Measurements from ENCODE around the gene FGF21.
A peak's percentile ranks its signal among the peaks of the same experiment; 100 is the strongest.

FGF21 gene

DNA sequence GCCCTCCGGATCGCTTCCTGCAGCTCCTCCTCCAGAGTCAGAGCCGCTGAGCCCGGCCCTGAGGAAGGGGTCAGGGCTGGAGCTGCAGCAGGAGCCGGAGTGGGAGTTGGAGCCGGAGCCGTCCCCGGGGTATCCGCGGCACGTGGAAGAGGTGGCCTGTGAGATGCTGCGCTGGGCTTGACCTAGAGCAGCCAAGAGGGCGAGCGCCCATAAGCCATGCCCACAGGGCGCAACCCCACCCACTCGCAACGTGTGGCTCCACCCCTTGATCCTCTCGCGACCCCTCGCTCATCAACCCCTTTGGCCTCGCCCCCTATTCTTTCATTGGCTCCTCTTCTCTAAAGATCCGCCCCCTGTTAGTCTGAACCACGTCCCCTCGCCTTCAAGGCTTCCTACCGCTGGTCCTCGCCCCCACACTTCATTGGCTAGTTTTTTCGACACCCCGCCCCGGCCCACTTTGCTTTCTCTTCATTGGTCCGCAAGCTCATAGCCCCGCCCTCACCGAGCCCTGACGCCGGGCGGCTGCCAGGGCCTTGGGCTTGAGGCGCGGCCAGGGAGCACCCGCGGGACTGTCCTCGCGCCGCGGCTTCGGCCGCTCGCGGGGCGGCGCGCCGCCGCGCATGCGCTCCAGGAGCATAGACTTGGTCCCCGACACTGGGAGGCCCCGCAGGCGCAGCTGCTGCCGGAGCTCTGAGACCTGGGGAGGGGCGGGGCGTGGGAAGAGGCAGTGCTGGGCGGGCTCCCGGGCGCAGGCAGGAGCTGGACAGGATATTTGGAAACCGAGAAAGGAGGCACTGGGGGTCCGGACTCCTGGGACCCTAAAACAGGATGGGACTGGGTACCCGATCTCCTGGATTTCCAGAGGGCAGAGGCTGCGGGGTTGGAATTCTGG lies 41.2 kb upstream of the FGF21 start (continued):
- TF ChIP-seq, protein P1, sequence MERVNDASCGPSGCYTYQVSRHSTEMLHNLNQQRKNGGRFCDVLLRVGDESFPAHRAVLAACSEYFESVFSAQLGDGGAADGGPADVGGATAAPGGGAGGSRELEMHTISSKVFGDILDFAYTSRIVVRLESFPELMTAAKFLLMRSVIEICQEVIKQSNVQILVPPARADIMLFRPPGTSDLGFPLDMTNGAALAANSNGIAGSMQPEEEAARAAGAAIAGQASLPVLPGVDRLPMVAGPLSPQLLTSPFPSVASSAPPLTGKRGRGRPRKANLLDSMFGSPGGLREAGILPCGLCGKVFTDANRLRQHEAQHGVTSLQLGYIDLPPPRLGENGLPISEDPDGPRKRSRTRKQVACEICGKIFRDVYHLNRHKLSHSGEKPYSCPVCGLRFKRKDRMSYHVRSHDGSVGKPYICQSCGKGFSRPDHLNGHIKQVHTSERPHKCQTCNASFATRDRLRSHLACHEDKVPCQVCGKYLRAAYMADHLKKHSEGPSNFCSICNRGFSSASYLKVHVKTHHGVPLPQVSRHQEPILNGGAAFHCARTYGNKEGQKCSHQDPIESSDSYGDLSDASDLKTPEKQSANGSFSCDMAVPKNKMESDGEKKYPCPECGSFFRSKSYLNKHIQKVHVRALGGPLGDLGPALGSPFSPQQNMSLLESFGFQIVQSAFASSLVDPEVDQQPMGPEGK (tag by site-specific recombination; IDR thresholded peaks at IDR 0.05) = no peak
- TF ChIP-seq GFI1B (tag by site-specific recombination; IDR thresholded peaks at IDR 0.05) (no peak), ZNF514 (tag by site-specific recombination; IDR thresholded peaks at IDR 0.05) (no peak), KLF1 (tag by site-specific recombination; IDR thresholded peaks at IDR 0.05) (peak; percentile 78), ZNF624 (tag by site-specific recombination; IDR thresholded peaks at IDR 0.05) (no peak), ZBTB1 (tag by site-specific recombination; IDR thresholded peaks at IDR 0.05) (no peak), ZSCAN23 (tag by site-specific recombination; IDR thresholded peaks at IDR 0.05) (no peak), ZNF658 (tag by site-specific recombination; IDR thresholded peaks at IDR 0.05) (no peak), REST (tag by site-specific recombination; IDR thresholded peaks at IDR 0.05) (no peak), ZNF16 (tag by site-specific recombination; IDR thresholded peaks at IDR 0.05; ENCODE audit: low read depth) (no peak), ZNF747 (tag by site-specific recombination; IDR thresholded peaks at IDR 0.05) (no peak), ZBTB21 (tag by site-specific recombination; IDR thresholded peaks at IDR 0.05) (no peak), ZNF664 (tag by site-specific recombination; IDR thresholded peaks at IDR 0.05) (no peak), ZNF24 (tag by site-specific recombination; IDR thresholded peaks at IDR 0.05) (no peak; the same call in 1 of the 2 replicates), ZNF280C (tag by site-specific recombination; IDR thresholded peaks at IDR 0.05) (no peak), ZNF626 (tag by site-specific recombination; IDR thresholded peaks at IDR 0.05) (no peak), ZNF555 (tag by site-specific recombination; conservative IDR thresholded peaks at IDR 0.05) (no peak), ZNF510 (tag by site-specific recombination; IDR thresholded peaks at IDR 0.05; ENCODE audit: insufficient replicate concordance) (no peak), ZNF221 (tag by site-specific recombination; IDR thresholded peaks at IDR 0.05; ENCODE audit: borderline replicate concordance) (no peak), ZNF560 (tag by site-specific recombination; IDR thresholded peaks at IDR 0.05; ENCODE audit: borderline replicate concordance) (no peak), ZSCAN30 (tag by site-specific recombination; IDR thresholded peaks at IDR 0.05) (0 out of 2 replicates have a peak, but pooled peaks have one; percentile 27), ZNF549 (tag by site-specific recombination; IDR thresholded peaks at IDR 0.05) (no peak), ZNF214 (tag by site-specific recombination; IDR thresholded peaks at IDR 0.05; ENCODE audit: borderline replicate concordance) (no peak), IKZF3 (tag by site-specific recombination; IDR thresholded peaks at IDR 0.05) (peak; percentile 87), ZBTB49 (tag by site-specific recombination; IDR thresholded peaks at IDR 0.05; ENCODE audit: low read depth) (no peak)
- TF ChIP-seq, protein P2, sequence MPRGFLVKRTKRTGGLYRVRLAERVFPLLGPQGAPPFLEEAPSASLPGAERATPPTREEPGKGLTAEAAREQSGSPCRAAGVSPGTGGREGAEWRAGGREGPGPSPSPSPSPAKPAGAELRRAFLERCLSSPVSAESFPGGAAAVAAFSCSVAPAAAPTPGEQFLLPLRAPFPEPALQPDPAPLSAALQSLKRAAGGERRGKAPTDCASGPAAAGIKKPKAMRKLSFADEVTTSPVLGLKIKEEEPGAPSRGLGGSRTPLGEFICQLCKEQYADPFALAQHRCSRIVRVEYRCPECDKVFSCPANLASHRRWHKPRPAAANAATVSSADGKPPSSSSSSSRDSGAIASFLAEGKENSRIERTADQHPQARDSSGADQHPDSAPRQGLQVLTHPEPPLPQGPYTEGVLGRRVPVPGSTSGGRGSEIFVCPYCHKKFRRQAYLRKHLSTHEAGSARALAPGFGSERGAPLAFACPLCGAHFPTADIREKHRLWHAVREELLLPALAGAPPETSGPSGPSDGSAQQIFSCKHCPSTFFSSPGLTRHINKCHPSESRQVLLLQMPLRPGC (tag by site-specific recombination; IDR thresholded peaks at IDR 0.05) = no peak
